Measurements from ENCODE around the gene IL7R. TPM values are rescaled to one million over a fixed set of nuclear protein-coding genes. Genes with fewer than 3 reads are reported as not detected.
A peak's percentile ranks its signal among the peaks of the same experiment; 100 is the strongest.

IL7R gene
- total and polyA plus RNA-seq, 10 of the 15 experiments (the other 5 are each of a cell fraction or from before 2014, with no cell fraction given), result 0.40 to 21.1 (median 0.85) TPM

DNA sequence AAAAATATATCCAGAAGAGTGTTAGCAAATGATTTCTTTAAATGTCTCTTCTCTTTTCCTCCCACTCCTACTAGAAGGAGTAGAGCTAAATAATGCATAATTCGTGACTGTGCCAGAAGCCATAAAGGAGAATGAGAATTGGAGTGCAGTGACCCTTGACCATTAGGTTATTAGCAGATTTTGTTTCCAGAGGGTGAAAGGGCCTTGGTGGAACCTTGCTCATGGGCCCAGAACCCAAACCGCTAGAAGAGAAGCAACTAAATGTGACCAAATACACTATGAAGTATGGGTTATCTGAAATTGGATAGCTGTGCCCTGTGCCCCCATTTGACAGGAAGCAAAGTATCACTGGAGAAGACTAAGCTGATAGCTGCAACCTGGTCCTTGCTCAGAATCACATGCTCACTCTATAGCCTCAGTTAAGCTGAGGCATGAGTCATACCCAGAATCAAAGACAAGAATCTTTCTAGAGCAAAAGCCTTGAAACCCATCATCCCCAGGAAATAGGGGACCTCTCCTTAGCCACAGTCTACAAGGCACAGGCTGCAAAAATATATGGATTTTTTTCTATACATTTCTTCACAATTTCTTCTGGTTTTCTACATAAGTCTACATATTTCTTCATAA, 45.5 kb downstream of the IL7R start (continued):
- TF ChIP-seq, protein P1, sequence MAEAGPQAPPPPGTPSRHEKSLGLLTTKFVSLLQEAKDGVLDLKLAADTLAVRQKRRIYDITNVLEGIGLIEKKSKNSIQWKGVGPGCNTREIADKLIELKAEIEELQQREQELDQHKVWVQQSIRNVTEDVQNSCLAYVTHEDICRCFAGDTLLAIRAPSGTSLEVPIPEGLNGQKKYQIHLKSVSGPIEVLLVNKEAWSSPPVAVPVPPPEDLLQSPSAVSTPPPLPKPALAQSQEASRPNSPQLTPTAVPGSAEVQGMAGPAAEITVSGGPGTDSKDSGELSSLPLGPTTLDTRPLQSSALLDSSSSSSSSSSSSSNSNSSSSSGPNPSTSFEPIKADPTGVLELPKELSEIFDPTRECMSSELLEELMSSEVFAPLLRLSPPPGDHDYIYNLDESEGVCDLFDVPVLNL (IDR thresholded peaks at IDR 0.05; ENCODE audit: low read depth, low read length), result no peak
- TF ChIP-seq, protein P2, sequence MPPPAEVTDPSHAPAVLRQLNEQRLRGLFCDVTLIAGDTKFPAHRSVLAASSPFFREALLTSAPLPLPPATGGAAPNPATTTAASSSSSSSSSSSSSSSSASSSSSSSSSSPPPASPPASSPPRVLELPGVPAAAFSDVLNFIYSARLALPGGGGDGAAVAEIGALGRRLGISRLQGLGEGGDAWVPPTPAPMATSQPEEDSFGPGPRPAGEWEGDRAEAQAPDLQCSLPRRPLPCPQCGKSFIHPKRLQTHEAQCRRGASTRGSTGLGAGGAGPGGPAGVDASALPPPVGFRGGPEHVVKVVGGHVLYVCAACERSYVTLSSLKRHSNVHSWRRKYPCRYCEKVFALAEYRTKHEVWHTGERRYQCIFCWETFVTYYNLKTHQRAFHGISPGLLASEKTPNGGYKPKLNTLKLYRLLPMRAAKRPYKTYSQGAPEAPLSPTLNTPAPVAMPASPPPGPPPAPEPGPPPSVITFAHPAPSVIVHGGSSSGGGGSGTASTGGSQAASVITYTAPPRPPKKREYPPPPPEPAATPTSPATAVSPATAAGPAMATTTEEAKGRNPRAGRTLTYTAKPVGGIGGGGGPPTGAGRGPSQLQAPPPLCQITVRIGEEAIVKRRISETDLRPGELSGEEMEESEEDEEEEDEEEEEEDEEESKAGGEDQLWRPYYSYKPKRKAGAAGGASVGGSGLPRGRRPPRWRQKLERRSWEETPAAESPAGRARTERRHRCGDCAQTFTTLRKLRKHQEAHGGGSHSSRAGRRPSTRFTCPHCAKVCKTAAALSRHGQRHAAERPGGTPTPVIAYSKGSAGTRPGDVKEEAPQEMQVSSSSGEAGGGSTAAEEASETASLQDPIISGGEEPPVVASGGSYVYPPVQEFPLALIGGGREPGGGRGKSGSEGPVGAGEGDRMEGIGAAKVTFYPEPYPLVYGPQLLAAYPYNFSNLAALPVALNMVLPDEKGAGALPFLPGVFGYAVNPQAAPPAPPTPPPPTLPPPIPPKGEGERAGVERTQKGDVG (CRISPR knock-in tag; IDR thresholded peaks at IDR 0.05), result no peak
- TF ChIP-seq, protein P3, sequence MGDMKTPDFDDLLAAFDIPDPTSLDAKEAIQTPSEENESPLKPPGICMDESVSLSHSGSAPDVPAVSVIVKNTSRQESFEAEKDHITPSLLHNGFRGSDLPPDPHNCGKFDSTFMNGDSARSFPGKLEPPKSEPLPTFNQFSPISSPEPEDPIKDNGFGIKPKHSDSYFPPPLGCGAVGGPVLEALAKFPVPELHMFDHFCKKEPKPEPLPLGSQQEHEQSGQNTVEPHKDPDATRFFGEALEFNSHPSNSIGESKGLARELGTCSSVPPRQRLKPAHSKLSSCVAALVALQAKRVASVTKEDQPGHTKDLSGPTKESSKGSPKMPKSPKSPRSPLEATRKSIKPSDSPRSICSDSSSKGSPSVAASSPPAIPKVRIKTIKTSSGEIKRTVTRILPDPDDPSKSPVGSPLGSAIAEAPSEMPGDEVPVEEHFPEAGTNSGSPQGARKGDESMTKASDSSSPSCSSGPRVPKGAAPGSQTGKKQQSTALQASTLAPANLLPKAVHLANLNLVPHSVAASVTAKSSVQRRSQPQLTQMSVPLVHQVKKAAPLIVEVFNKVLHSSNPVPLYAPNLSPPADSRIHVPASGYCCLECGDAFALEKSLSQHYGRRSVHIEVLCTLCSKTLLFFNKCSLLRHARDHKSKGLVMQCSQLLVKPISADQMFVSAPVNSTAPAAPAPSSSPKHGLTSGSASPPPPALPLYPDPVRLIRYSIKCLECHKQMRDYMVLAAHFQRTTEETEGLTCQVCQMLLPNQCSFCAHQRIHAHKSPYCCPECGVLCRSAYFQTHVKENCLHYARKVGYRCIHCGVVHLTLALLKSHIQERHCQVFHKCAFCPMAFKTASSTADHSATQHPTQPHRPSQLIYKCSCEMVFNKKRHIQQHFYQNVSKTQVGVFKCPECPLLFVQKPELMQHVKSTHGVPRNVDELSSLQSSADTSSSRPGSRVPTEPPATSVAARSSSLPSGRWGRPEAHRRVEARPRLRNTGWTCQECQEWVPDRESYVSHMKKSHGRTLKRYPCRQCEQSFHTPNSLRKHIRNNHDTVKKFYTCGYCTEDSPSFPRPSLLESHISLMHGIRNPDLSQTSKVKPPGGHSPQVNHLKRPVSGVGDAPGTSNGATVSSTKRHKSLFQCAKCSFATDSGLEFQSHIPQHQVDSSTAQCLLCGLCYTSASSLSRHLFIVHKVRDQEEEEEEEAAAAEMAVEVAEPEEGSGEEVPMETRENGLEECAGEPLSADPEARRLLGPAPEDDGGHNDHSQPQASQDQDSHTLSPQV (IDR thresholded peaks at IDR 0.05), result no peak
- TF ChIP-seq RELA (IDR thresholded peaks at IDR 0.05; ENCODE audit: borderline replicate concordance, partially characterized antibody), result no peak
- 0 out of 2 replicates have a peak, but pooled peaks have one; percentile 28 for TF ChIP-seq CREB1 (IDR thresholded peaks at IDR 0.05; ENCODE audit: low read depth)
- TF ChIP-seq IKZF2 (IDR thresholded peaks at IDR 0.05), result peak; percentile 76 to 77
- TF ChIP-seq, protein P4, sequence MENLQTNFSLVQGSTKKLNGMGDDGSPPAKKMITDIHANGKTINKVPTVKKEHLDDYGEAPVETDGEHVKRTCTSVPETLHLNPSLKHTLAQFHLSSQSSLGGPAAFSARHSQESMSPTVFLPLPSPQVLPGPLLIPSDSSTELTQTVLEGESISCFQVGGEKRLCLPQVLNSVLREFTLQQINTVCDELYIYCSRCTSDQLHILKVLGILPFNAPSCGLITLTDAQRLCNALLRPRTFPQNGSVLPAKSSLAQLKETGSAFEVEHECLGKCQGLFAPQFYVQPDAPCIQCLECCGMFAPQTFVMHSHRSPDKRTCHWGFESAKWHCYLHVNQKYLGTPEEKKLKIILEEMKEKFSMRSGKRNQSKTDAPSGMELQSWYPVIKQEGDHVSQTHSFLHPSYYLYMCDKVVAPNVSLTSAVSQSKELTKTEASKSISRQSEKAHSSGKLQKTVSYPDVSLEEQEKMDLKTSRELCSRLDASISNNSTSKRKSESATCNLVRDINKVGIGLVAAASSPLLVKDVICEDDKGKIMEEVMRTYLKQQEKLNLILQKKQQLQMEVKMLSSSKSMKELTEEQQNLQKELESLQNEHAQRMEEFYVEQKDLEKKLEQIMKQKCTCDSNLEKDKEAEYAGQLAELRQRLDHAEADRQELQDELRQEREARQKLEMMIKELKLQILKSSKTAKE (IDR thresholded peaks at IDR 0.05; ENCODE audit: low read depth, poor library complexity, severe bottlenecking), result peak; percentile 22
- TF ChIP-seq, protein P5, sequence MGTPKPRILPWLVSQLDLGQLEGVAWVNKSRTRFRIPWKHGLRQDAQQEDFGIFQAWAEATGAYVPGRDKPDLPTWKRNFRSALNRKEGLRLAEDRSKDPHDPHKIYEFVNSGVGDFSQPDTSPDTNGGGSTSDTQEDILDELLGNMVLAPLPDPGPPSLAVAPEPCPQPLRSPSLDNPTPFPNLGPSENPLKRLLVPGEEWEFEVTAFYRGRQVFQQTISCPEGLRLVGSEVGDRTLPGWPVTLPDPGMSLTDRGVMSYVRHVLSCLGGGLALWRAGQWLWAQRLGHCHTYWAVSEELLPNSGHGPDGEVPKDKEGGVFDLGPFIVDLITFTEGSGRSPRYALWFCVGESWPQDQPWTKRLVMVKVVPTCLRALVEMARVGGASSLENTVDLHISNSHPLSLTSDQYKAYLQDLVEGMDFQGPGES (IDR thresholded peaks at IDR 0.05), result no peak
- no peak for TF ChIP-seq POLR2AphosphoS5 (IDR thresholded peaks at IDR 0.05; ENCODE audit: low read length)
- TF ChIP-seq NFXL1 (IDR thresholded peaks at IDR 0.05; ENCODE audit: borderline replicate concordance), result no peak
- peak; percentile 88 for TF ChIP-seq JUNB (IDR thresholded peaks at IDR 0.05)
- TF ChIP-seq RUNX3 (IDR thresholded peaks at IDR 0.05; ENCODE audit: low read length), result peak; percentile 58
- TF ChIP-seq POLR2AphosphoS2 (IDR thresholded peaks at IDR 0.05; ENCODE audit: low read depth, low read length), result no peak
- TF ChIP-seq CBFB (IDR thresholded peaks at IDR 0.05; ENCODE audit: low read depth), result no peak
- TF ChIP-seq RB1 (IDR thresholded peaks at IDR 0.05; ENCODE audit: borderline replicate concordance), result no peak
- no peak for TF ChIP-seq MEF2A (IDR thresholded peaks at IDR 0.05; ENCODE audit: insufficient read depth, low read depth, low read length)
- TF ChIP-seq NR2C1 (IDR thresholded peaks at IDR 0.05), result peak; percentile 57
- no peak for TF ChIP-seq ESRRA (IDR thresholded peaks at IDR 0.05; ENCODE audit: low read length)
- no peak for TF ChIP-seq CHD1 (IDR thresholded peaks at IDR 0.05; ENCODE audit: low read depth, low read length)

All from GM12878 (cell line).